Measurements from ENCODE around the gene CRYBA4. TPM values are rescaled to one million over a fixed set of nuclear protein-coding genes. Genes with fewer than 3 reads are reported as not detected.

The CRYBA4 gene
- total RNA-seq, 4 donors from 2014 or later: not detected

DNA sequence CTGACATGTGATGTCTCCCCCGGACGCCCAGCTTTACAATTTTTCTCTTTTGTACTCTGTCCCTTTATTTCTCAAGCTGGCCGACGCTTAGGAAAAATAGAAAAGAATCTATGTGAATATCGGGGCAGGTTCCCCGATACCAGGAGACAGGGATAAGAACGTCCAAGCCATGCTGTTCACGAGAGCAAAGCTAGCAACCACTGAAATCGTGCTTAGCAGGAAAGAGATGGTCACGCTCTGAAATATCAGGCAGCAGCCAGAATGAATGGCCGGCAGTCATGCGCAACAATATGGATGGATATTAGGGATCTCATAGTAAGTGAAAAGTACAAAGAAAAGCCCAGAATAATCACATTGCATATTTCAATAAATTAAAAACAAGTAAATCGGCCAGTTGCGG is 7.4 kb upstream of the CRYBA4 start:
- H3K4me3 ChIP-seq: no peak overlapping the region
- intact Hi-C loops (cut with DNase I): no loop called here
- H3K9me3 ChIP-seq: no peaks in the 10 kb centered on the region
- 52% methylated on average over 14 of the region's 14 CpGs for WGBS
- TF ChIP-seq EP300 (IDR thresholded peaks at IDR 0.05) (no peak), POLR2A (IDR thresholded peaks at IDR 0.05; ENCODE audit: low read depth) (no peak), POLR2AphosphoS5 (IDR thresholded peaks at IDR 0.05) (no peak)
- TF ChIP-seq, protein P1, sequence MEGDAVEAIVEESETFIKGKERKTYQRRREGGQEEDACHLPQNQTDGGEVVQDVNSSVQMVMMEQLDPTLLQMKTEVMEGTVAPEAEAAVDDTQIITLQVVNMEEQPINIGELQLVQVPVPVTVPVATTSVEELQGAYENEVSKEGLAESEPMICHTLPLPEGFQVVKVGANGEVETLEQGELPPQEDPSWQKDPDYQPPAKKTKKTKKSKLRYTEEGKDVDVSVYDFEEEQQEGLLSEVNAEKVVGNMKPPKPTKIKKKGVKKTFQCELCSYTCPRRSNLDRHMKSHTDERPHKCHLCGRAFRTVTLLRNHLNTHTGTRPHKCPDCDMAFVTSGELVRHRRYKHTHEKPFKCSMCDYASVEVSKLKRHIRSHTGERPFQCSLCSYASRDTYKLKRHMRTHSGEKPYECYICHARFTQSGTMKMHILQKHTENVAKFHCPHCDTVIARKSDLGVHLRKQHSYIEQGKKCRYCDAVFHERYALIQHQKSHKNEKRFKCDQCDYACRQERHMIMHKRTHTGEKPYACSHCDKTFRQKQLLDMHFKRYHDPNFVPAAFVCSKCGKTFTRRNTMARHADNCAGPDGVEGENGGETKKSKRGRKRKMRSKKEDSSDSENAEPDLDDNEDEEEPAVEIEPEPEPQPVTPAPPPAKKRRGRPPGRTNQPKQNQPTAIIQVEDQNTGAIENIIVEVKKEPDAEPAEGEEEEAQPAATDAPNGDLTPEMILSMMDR (IDR thresholded peaks at IDR 0.05): no peak
- H3K36me3 ChIP-seq: no peaks in the 10 kb centered on the region
- H3K4me1 ChIP-seq: peaks cover 0 to 6% (median 1%) of the 10 kb centered on the region in 4 donors
- no peak for DNase-seq (ENCODE audit: extremely low spot score)
- H3K27me3 ChIP-seq: peaks cover 0 to 70% (median 0%) of the 10 kb centered on the region in 4 donors
- H3K27ac ChIP-seq (replicated peaks in 1 of 4): no peak overlapping the region

DNA sequence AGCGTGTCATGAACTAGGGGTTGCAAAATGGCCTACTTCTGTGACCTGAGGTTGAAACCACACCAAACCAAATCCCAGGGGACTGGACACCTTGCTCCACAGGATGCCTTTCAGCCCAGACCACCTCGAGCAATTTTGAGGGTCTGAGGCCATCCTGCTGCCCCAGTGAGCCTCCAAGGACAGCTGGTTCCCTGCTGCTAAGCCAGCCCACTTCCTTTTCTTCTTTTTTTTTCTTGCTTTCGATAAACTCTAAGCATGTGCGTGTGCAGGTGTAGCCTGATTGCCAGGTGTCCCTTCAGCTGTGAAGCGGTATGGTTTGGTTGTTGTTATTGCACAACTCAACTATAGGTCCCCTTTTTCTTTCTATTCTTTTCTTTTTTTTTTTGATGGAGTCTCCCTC is 6.6 kb upstream of the CRYBA4 start:
- Histone ChIP-seq H3K27ac (replicated peaks in 1 of 4) (no peak overlapping the region), H3K9me3 (no peaks in the 10 kb centered on the region), H3K36me3 (no peaks in the 10 kb centered on the region), H3K27me3 (peaks cover 0 to 77% (median 0%) of the 10 kb centered on the region in 4 donors), H3K4me1 (peaks cover 0 to 13% (median 4%) of the 10 kb centered on the region in 4 donors), H3K4me3 (no peak overlapping the region)
- 48% methylated on average over 5 of the region's 5 CpGs for WGBS
- no peak for DNase-seq (ENCODE audit: extremely low spot score)
- intact Hi-C loops (cut with DNase I): no loop called here
- TF ChIP-seq, protein P1 (IDR thresholded peaks at IDR 0.05): no peak
- TF ChIP-seq POLR2A (IDR thresholded peaks at IDR 0.05; ENCODE audit: low read depth) (no peak), POLR2AphosphoS5 (IDR thresholded peaks at IDR 0.05) (no peak), EP300 (IDR thresholded peaks at IDR 0.05) (no peak)

DNA sequence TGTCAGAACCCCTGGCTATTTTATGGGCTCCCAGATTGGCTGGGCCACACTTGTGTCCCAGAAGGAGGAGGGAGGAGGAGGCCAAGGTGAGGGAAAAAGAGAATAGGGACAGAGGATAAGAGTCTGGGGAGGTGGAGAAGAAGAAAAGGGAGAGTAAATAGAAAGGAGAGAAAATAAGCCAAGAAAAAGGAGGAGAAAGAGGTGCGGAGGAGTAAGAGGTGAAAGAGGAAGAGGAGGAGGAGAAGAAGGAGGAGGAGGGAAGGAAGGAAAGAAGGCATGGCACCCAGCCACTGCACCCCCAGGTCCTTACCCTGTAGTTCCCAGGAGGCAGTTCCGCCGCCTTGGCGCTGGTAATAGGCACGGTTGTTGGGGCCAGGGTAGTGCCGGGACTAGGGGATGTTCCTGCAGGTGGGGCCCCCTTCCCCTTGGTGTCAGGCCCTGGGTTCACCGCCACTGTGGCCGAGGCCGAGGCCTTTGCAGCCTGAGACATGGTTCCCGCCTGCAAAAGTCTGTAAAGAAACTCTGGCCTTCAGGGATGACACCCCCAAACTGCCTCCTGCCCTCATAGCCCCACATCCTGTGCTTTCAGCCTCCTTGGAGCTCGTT is 5.8 kb upstream of the CRYBA4 start:
- Histone ChIP-seq H3K27ac (replicated peaks in 1 of 4) (no peak overlapping the region), H3K4me3 (no peak overlapping the region), H3K9me3 (no peaks in the 10 kb centered on the region), H3K36me3 (no peaks in the 10 kb centered on the region), H3K4me1 (peaks cover 0 to 13% (median 4%) of the 10 kb centered on the region in 4 donors), H3K27me3 (peaks cover 0 to 77% (median 0%) of the 10 kb centered on the region in 4 donors)
- TF ChIP-seq POLR2AphosphoS5 (IDR thresholded peaks at IDR 0.05) (no peak), POLR2A (IDR thresholded peaks at IDR 0.05; ENCODE audit: low read depth) (no peak), EP300 (IDR thresholded peaks at IDR 0.05) (no peak)
- TF ChIP-seq, protein P1 (IDR thresholded peaks at IDR 0.05): no peak
- intact Hi-C loops (cut with DNase I): no loop called here
- no peak for DNase-seq (ENCODE audit: extremely low spot score)
- 68% methylated on average over 11 of the region's 11 CpGs for WGBS

DNA sequence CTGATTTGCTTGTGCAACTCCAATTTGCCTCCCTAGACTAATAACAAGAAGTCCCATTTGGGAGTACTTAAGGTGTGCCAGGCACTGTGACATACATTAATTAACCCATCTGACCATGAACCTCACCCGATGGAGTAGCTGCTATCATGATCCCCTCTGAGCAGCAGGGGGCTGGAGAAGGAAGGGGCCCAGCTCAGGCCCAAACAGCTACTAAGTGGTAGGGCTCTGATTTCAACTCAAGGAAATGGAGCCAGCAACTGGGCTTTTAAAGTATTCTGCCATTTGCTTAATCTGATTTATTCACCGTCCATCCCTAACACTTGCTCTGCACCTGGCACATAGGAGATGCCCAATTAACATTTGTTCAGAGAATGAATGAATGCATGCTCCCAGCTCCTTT is 5.1 kb upstream of the CRYBA4 start:
- WGBS: 66% methylated on average over 2 of the region's 2 CpGs
- intact Hi-C loops (cut with DNase I): no loop called here
- DNase-seq (ENCODE audit: extremely low spot score): no peak
- Histone ChIP-seq H3K27ac (replicated peaks in 1 of 4) (no peak overlapping the region), H3K9me3 (no peaks in the 10 kb centered on the region), H3K4me1 (peaks cover 0 to 13% (median 4%) of the 10 kb centered on the region in 4 donors), H3K27me3 (peaks cover 0 to 79% (median 0%) of the 10 kb centered on the region in 4 donors), H3K36me3 (no peaks in the 10 kb centered on the region), H3K4me3 (no peak overlapping the region)
- TF ChIP-seq POLR2AphosphoS5 (IDR thresholded peaks at IDR 0.05) (no peak), EP300 (IDR thresholded peaks at IDR 0.05) (no peak), POLR2A (IDR thresholded peaks at IDR 0.05; ENCODE audit: low read depth) (no peak)
- TF ChIP-seq, protein P1 (IDR thresholded peaks at IDR 0.05): no peak
